ENCODE data around the gene RSRC1.

RSRC1 gene

DNA sequence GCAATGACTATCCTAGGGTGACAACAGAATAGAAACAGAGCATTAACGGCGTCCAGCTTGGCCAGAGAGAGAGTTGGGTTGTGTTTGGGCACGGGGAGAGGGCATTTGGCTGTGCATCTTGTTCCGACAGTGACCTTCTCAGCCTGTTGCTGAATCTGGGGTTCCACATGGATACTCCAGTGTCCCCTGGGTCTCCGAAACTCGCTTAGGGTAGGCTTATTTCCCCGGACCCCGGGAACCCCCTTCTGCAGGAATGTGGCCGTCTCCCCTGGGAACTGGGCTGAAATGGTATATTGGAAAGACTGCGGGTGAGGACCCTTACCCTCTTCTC, 11.6 kb upstream of the RSRC1 start:
- no peak for DNase-seq
- in situ Hi-C loops (cut with MboI; ENCODE audit: low pct_unique_long_range_greater_than_20kb, low sequenced_read_pairs), result no loop called here

DNA sequence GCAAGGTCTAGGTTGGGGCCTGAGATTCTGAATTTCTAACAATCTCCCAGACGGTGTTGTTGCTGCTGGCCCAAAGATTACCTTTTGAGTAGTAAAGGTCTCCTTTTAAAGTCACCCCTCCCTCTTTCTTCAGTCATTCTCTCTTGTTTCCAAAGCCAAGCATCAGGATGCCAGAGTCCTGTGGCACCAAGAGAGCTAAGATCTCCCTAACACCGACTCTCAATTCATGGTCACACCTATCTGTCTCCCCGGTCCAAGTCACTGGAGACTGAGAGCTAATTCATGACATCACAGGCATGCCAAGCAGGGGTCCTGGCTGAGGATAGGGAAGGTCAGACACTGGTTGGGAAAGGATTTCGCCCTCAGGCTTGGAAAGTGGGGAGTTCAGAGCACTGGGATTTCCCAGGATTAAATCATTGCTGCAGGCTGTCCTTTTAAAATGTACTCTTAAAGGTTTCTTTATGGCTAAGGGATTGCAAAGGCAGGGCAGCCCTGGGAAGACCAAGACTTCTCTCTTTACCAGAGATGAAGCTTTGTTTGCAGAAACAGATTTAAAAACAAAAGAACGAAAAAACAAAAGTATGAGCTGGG, 11.0 kb upstream of the RSRC1 start:
- in situ Hi-C loops (cut with MboI; ENCODE audit: low pct_unique_long_range_greater_than_20kb, low sequenced_read_pairs), result no loop called here
- DNase-seq, result no peak

- DNase-seq, result no peak
- in situ Hi-C loops (cut with MboI; ENCODE audit: low pct_unique_long_range_greater_than_20kb, low sequenced_read_pairs), result no loop called here
Observed at GRCh38 chr3:158100681-158101080, 9.2 kb upstream of the RSRC1 start.

- in situ Hi-C loops (cut with MboI; ENCODE audit: low pct_unique_long_range_greater_than_20kb, low sequenced_read_pairs), result no loop called here
Observed at GRCh38 chr3:158101335-158102241, 8.3 kb upstream of the RSRC1 start.

DNA sequence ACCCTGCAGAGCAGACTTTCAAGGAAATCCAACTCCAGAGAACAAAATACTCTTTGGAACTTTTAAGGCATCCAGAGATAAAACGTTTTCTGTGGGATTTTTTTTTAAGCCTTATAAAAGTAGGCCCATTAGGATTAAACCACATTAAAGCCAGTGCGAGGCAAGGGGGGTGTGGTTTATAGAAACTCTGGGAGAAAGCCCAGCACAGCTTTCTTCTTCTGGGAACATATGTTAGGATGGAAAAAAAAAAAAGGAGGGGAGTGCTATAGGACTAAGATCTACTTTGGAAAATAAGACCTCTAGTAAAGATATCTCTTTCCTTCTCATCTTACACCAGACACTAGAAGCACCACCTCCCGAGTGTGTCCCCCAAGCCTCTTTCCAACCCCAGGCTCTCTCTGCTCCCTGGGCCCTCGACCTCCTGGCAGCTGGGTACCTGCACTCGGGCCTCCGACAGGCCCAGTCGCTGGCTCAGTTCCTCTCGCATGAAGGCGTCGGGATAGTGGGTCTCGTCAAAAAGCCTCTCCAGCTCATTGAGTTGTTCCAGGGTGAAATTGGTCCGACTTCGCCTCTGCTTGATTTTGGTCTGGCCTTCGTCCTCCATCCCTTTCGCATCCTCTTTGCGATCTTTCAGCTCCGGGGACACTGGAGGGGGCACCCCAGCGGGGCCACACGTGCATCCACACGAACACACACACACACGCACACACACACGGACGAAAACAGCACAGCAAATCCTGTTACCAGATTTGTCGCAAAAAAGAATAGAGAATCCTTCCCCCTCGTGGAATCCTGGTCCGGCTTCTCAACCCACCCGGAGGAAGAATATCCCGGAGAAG, 7.4 kb upstream of the RSRC1 start:
- in situ Hi-C loops (cut with MboI; ENCODE audit: low pct_unique_long_range_greater_than_20kb, low sequenced_read_pairs), result no loop called here
- no peak for DNase-seq

More at GRCh38 chr3:158101335-158102241, 8.3 kb upstream of the RSRC1 start:
- no peak for DNase-seq

GRCh38 chr3:158103081-158103886, 6.6 kb upstream of the RSRC1 start:
- in situ Hi-C loops (cut with MboI; ENCODE audit: low pct_unique_long_range_greater_than_20kb, low sequenced_read_pairs), result no loop called here
- peak; percentile 51 for DNase-seq

DNA sequence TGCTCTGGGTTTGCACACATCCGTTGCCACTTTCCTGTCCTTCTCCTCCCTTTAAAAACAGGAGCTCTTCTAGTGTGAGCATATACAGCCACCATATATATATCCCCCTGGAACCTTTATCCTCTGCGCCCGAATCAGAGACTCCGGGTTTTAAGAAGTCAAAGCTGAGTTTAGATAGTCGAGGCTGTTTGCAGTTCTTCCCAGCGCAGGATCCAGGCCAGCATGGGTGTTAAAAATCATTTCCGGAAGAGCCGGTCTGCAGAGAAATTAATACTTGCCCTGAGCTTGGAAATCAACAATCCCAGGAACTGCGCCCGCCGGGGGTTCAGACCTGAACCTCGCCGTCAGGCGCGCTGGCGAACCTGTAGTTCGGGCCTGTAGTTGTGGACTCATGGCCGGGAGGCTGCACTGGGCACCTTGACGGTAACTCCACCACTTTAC, 6.0 kb upstream of the RSRC1 start:
- peak; percentile 55 for DNase-seq
- in situ Hi-C loops (cut with MboI; ENCODE audit: low pct_unique_long_range_greater_than_20kb, low sequenced_read_pairs), result no loop called here

DNA sequence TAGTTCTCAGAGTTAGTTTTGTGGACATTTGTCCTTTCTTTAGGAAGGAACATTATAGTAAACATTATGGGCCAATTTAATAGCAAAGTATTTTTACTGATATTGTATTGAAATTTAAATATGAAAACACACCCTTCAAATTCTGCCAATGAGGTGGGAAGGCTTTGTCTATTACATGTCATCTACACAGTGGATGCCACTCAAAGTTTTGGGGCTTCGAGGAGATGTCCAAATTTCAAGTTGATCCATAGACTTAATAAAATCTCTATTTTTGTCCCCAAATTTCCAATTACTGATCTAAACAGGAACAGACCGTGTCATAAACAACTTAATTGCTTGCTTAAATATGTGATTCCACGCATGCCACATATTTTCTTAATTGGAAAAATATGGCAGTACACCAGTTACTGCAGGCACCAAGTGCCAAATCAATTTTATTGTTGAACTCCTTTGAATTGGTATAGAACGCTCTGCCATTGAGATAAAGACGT, 5.4 kb upstream of the RSRC1 start:
- peak; percentile 32 for DNase-seq
- in situ Hi-C loops (cut with MboI; ENCODE audit: low pct_unique_long_range_greater_than_20kb, low sequenced_read_pairs), result no loop called here

DNA sequence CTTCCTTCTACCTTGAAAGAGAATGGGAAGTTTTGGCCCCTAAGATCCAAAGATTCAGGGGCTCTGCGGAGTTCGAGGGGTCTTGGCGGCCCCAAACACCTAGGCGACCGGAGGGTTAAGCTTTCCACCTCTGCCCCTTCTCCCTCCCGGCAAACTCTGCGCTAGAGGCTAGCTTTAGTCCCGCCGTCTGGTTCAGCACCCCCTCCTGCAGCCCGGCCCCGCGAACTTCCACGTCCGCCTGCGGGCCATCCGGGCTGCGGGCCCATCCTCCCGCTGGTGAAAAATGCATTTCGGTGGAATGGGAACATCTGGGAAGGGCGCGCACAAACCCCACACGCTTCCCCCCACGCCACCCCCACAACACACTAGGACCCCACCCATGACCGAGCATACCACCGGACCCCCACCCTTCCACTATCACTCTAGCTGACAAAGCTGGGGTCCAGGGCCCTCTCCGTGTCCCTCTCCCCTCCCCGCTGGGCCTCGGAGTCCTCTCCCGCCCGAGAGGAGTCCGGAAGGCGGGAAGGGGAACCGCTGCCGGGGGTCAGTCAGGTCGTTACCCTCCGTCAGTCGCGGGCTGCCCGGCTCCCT, 4.7 kb upstream of the RSRC1 start:
- peak; percentile 43 for DNase-seq
- in situ Hi-C loops (cut with MboI; ENCODE audit: low pct_unique_long_range_greater_than_20kb, low sequenced_read_pairs), result no loop called here

DNA sequence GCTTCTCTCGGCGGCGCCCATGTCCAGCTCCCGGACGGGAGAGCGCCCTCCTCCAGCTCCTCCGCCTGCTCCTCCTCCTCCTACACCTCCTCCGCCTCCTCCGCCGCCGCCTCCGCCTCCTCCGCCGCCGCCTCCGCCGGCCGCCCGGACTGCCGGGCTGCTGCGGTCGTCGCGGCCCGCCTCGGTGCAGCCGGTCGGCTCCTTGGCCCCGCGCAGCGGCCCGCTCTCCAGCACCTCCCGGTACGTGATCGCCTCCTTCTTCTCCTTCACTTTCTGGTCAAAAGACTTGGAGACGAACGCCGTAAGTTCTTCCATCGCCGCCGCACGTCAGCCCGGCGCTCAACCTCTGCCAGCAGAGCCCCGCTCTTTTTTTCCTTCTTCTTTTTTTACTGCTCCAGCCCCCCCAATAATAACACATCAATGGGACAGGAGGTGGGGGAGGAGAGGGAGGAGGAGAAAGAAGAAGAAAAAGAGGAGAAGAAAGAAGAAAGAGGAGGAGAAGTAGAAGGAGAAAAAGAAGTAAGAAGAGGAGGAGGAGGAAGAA, 4.1 kb upstream of the RSRC1 start:
- peak; percentile 77 for DNase-seq

GRCh38 chr3:158106766-158107471, 3.0 kb upstream of the RSRC1 start:
- in situ Hi-C loops (cut with MboI; ENCODE audit: low pct_unique_long_range_greater_than_20kb, low sequenced_read_pairs), result no loop called here
- DNase-seq, result peak; percentile 66

More for the DNA sequence above, 4.1 kb upstream of the RSRC1 start:
- in situ Hi-C loops (cut with MboI; ENCODE audit: low pct_unique_long_range_greater_than_20kb, low sequenced_read_pairs), result no loop called here

- in situ Hi-C loops (cut with MboI; ENCODE audit: low pct_unique_long_range_greater_than_20kb, low sequenced_read_pairs), result no loop called here
- no peak for DNase-seq
Observed at GRCh38 chr3:158107605-158108444, 2.1 kb upstream of the RSRC1 start.

DNA sequence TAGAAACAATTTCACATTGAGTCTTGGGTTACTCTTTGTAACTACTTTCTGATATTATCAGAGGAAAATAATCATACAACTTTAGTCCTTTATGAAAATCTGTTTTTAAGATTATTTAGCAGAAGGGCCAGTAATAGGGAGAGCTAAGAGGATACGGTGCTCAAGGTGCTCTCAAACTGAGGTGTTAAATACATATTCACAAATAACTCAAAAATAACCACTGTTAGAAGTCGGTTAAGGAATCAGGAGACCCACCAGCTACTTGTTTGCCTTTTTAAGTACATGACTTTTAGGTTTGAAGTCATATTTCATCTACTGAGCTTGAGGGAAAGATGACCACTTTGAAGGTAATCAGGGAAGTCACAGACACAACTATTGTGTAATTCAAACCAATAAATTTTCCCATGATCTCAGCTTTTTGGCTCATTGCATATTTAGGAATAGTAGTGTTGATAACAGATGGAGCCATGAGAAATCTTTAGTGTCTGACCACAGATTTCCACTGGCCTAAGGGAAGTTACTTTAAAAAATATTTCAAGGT, 1.4 kb upstream of the RSRC1 start:
- in situ Hi-C loops (cut with MboI; ENCODE audit: low pct_unique_long_range_greater_than_20kb, low sequenced_read_pairs), result no loop called here
- DNase-seq, result no peak

- DNase-seq, result no peak
- in situ Hi-C loops (cut with MboI; ENCODE audit: low pct_unique_long_range_greater_than_20kb, low sequenced_read_pairs), result no loop called here
Observed at GRCh38 chr3:158109295-158109803, 540 bp upstream of the RSRC1 start.

DNA sequence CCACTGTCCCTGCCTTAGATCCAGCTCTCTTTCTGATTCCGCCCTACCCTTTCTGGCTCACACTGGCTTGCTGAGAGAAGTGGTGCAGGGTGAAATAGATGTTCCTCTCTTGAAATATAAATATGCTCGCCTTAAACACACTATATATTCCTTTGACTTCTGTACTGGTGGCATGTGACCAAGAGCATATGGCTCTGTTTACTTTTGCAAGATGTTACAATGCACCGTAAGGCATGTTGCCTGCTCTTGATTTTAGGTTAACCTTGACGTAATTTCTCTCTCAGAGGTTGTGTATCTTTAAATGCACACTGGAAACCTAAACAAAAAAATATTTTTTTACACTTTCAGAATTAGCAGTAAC, 749 bp downstream of the RSRC1 start:
- in situ Hi-C loops (cut with MboI; ENCODE audit: low pct_unique_long_range_greater_than_20kb, low sequenced_read_pairs), result no loop called here
- DNase-seq, result no peak

DNA sequence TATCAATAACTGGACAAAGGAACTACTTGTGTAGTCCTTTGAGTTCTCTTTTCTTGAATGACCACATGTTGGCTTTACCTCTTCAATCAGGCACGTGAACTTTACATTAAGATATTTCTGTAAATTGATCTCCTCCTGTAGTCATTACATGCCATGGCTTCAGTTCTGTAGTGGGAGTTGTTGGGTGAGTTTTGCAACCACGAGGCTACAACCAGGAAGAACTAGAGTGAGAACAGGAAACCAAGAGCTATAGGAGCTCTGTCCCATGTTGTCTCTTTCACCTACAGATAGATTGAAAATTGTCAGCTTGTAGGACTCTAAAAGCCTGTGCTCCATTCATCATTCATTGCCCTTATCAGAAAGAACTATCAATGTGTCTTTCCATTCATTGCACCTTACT, 2.0 kb downstream of the RSRC1 start:
- in situ Hi-C loops (cut with MboI; ENCODE audit: low pct_unique_long_range_greater_than_20kb, low sequenced_read_pairs), result no loop called here
- peak; percentile 55 for DNase-seq
